ENCODE results near the gene DYNC1I1.
"Not testable (repeated sequence)": the region's sequence is repeated elsewhere in the genome, so short reads cannot be mapped to it uniquely, and the experiment has no call there.

The DYNC1I1 gene

GRCh38 chr7:95916573-95917297, 144.4 kb downstream of the DYNC1I1 start:
- DNase-seq: peak; percentile 51

- DNase-seq: no peak
Measured at GRCh38 chr7:95917634-95918033, 145.3 kb downstream of the DYNC1I1 start.

DNA sequence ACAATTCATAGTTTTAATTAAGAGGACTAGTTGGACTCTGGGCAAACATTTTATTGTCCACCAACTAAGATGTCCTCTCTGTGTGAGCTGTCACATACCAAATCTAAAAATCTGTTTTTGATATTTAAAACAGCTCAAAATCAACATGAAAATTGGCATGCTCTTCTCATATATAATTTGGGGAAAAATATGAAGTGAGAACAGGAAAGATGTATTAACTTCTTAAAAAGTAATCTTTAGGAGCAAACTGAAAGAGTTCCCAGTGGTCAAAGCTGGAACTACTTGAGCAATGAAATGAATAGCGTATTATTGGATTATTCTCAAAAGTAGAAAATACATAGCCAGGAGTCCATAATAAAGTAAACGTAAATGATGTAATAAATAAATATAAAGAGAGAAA, 147.2 kb downstream of the DYNC1I1 start:
- no peak for DNase-seq

DNA sequence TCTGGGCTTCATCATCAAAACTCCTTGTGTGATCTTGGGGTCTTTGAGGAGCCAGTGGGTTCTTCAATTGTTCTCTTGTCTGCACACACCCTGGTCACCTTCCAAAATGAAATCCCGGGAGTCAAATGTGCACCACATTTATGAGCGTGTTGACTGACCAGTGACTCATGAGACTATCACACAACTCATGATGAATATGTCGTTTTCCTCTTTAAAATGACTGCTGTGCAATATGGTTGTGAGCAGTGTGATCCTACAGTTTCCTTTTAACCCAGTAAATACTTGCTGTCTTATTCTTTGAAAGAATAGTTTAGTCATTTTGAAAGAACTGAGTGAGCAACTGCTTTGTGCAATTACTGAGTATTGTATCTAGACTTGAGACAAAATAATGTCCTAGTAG, 149.2 kb downstream of the DYNC1I1 start:
- no peak for DNase-seq

DNA sequence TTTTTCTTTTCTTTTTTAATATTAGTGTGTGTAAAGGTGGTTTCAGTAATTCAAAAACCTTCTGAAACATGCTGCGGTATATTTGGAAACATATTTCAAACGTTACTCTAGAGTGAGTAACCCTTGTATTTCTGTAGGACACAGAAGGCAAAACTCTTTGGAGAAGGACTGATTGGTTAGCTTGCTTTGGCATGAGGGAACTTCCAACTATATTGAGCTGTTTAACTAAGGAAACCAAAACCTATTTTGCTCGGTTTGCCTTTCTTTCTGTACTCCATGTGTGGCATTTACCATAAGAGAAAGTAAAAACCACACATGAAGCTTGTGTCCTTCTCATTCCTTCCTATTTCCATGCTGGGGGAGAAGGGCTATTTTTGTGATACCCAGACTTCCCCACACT, 149.8 kb downstream of the DYNC1I1 start:
- no peak for DNase-seq

DNA sequence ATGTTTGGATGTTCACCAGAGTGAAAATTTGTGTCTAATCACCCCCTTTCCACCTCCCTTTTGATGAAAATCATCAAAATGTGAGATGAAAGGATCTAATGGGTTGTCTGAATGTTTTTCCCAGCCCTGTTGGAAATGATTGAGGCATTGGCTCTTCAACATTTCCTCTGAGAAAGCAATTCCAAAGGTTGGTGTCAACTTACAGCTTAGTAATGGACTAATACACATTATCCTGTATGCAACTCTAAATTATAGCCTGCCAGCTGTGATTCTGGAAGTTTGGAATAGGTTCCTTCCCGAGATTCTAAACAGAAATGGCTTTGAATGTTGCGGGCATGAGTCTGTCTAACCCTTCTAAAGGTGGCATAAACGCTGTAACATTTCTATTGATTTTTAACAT, 152.9 kb downstream of the DYNC1I1 start:
- DNase-seq: no peak

DNA sequence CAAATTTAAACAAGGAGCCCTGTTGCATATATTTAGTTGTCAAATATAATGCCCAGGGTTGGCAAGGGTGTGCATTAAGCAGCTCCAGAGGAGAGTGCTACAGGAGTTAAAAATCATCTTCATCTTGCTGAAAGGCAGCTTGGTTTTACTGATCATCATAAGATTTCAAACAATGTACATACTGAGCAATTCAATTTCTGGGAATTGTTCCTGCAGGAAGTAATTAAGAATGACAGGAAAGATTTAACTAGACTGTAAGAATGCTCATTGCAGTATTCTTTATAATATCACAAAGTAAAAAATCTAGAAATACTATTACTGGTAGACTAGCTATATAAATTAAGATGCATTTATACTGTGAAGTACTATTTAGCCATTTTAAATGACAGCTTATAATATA, 153.6 kb downstream of the DYNC1I1 start:
- no peak for DNase-seq

DNA sequence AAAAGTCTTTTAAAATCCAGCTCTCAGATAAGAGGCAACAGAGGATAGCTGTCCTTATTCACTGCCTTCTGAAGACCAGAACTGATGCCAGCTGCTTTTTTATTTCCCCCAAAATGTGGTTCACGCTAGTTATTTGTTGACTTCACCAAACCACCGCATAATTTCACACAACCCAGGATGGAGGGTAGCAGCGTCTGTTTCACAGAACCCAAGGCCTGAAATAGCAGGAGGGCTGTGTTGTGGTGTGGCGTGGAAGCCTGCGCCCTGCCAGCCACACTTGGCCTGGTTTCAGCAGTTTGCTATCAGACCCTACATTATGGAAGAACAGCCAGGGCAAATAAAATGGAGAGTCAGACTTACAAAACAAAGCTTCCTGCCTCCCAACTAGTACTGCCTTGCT, 155.4 kb downstream of the DYNC1I1 start:
- peak; percentile 30 for DNase-seq

DNA sequence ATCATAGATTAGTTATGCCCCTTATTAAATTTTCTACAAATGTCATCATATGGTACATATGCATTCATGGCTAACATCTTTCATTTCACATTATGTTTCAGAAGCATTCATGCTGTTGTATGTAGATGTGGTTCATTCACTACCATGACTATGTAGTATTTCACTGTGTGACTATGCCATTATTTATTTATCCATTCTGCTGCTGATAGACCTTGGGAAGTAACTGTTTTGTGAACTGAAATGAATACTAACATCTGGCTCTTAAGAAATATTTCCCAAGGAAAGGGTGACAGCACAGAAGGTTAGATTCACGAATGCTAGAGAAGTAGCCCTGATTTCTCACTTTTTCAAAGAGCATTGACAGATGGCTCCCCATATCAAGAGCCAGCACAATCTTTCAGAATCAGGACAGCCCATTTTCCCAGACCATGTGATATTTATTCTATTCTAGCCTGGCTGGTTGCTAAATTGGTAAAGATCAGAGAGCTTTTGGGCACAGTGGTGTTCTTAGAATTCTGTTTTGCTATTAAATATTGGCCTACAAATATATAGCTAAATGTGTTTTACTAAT, 157.4 kb downstream of the DYNC1I1 start:
- no peak for DNase-seq

DNA sequence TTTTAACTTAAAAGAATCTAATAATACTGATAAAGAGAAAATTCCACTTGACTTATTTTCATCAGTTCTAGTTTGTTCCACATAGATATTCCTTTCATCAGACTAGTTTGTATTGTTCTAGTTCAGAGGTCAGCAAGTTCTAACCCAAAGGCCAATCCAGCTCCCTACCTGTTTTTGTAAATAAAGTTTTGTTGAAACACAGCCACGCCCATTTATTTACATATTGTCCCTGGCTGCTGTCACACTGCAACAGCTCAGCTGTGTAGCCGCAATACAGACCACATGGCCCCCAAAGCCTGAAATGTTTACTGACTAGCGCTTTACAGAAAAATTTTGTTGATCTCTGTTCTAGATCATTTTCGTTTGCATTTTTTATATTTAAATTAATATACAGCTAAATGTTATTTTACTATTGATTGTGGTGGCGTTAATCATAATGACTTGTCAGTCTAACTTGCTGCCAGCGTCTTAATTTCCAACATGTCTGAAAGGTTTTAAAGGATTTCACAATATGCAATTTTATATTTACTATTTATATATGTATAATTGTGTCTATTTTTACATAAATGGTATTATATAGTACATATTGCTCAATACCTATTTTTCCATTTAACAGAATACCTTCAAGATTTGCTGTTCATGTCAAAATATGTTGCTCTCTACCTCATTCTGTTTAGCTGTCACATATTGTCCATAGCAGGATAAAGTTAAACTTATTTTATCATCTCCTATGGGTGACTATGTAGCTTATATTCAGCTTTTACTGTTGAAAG, 159.3 kb downstream of the DYNC1I1 start:
- DNase-seq: no peak

- no peak for DNase-seq
Measured at GRCh38 chr7:95933618-95934017, 161.3 kb downstream of the DYNC1I1 start.

DNA sequence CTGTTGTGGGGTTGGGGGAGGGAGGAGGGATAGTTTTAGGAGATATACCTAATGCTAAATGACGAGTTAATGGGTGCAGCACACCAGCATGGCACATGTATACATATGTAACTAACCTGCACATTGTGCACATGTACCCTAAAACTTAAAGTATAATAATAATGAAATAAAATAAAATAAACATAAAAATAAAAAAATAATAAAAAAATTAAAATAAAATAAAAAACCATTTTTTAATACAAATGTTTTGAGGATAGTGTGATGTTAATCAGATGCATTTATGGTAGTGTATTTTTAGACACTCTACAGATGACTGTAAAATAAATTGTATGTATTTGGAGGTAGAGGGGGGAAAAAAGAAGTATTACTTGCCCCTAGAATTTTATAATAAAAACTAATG, 172.5 kb downstream of the DYNC1I1 start:
- not testable (repeated sequence) for DNase-seq

- peak; percentile 38 for DNase-seq
Measured at GRCh38 chr7:95950698-95951097, 178.3 kb downstream of the DYNC1I1 start.

DNA sequence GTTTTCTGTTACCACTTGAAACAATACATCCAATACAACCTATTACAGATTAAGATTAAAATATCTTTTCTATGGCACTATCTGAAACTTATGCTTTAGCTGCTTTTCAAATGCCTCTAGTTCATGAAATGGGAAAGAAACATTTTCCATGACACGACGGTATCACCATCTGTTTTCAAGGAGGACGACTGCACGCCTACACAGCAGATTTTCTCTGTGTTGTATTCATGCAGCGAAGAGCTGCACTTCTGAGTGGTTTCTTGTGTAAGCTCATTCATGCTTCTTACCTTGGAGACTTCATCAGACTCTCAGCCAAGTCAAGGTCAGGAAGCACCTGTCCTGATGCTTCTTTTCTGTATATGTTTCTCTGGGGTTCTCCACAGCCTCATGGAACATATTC, 179.2 kb downstream of the DYNC1I1 start:
- DNase-seq: no peak

- no peak for DNase-seq
Measured at GRCh38 chr7:95951997-95952795, 179.8 kb downstream of the DYNC1I1 start.

- DNase-seq: no peak
Measured at GRCh38 chr7:95952851-95953250, 180.5 kb downstream of the DYNC1I1 start.

DNA sequence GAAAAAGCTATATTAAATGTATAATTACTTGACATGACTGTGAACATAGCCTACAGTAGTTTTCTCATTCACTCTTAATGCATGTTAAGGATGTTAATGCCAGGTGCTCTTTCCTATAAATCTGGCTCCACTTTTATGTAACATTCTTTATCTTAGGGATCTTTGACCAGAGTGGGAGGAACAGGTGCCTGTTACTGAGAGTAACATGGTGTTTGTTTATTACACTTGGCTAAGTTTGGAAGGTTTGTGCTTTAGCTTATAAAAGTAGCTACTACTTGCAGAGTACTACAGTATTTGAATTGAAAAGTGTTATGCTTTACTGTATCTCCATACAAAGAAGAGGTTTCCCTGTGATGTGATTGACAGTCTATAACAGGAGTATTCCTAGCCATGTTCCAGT, 183.4 kb downstream of the DYNC1I1 start:
- no peak for DNase-seq

GRCh38 chr7:95957510-95957909, 185.2 kb downstream of the DYNC1I1 start:
- DNase-seq: no peak

- DNase-seq: no peak
Measured at GRCh38 chr7:95960706-95961244, 188.4 kb downstream of the DYNC1I1 start.

DNA sequence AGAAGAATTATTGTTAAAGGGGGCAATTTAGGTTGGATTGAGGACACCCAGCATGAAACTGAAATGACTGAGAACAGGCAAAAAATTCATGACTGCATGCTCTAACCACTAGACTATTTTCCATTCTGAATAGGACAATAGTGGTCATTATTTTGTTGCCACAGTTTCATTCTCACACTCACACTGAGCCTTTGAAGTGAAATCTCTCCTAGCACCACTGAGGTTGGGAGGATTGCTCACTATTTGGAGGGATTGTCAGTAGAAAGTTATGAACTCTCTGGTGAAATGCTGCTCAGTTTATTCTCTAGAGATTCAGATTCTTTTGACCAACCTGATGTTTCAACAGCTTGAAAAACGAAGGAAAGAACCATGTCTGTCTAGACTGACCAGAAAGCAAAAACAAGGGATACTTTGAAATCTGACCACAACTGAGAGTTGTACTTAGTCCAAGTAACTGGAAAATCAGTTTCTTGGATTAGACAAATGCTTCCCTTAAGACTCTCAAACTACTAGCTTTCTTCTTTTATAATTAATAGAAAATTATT, 191.2 kb downstream of the DYNC1I1 start:
- DNase-seq: no peak

- DNase-seq: no peak
Measured at GRCh38 chr7:95971716-95972115, 199.4 kb downstream of the DYNC1I1 start.

GRCh38 chr7:95972523-95972922, 200.2 kb downstream of the DYNC1I1 start:
- DNase-seq: no peak

DNA sequence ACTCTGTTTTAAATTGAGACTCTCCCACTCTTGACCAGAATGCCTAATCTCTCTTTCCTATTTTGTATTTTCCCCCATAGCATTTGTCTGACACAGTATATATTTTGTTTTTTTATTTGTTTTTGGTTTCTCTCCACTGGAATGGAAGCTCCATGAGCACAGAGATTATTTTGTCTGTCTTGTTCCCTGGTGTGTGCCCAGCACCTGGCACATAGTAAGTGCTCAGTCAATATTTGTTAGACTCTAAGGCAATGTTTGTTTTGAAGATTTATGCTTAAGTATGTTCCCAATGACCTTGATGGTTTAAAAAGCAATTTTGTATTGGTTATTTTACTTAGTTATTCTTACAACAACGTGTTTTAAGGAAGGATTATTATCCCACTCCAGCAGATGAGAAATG, 201.8 kb downstream of the DYNC1I1 start:
- DNase-seq: no peak

Data from MV-4-11 (cell line).